Colonic mucosa (tissue), 4 donors: ENCODE measurements around the gene KIAA1191. TPM values are rescaled to one million over a fixed set of nuclear protein-coding genes. Genes with fewer than 3 reads are reported as not detected.

Experiments used
- DNase-seq: peaks from one replicate; pipeline ENCODE4 v3.0.0-alpha.2; 2020
- H3K27ac ChIP-seq: fragments of 200-600 bp; one replicate; pipeline ENCODE4 v1.8.0; 2021
- H3K27me3 ChIP-seq: fragments of 200-600 bp; one replicate; pipeline ENCODE4 v1.8.0; 2021
- H3K36me3 ChIP-seq: fragments of 200-600 bp; one replicate; pipeline ENCODE4 v1.8.0; 2021
- H3K4me1 ChIP-seq: fragments of 200-600 bp; one replicate; pipeline ENCODE4 v1.8.0; 2021; ENCODE audit warnings: mild to moderate bottlenecking
- H3K4me3 ChIP-seq: fragments of 200-600 bp; one replicate; pipeline ENCODE4 v1.8.0; 2021
- H3K9ac ChIP-seq, 2 donors: one replicate each; pipeline ENCODE4 v1.7.0; 2013; ENCODE audit warnings: control low read depth in 2 of 2, low read depth in 2 of 2, low read length in 2 of 2
- H3K9me3 ChIP-seq: fragments of 200-600 bp; one replicate; pipeline ENCODE4 v1.8.0; 2021
- CTCF ChIP-seq: fragments of 200-600 bp; IDR thresholded peaks from one replicate; pipeline ENCODE4 v1.8.0; 2022; ENCODE audit warnings: antibody characterized with exemption, mild to moderate bottlenecking
- intact Hi-C: fragments of 100-400 bp; cut with DNase I; formaldehyde crosslinking; loops from one replicate; pipeline ENCODE4 v1.14.1; 2022
- total RNA-seq, 2 donors: library from RNA; stranded (reverse); fragmentation: NEBNext Ultra II Directional in 1 of 2; extraction: Animal tissue kit (Norgen Biotek cat#: 25700) in 1 of 2; gene quantifications; one replicate each; pipeline ENCODE4 v1.2.1, GENCODE V29; 2021
- donor health status: healthy.
- donor health status: DM: no; HTN: no; CAD: no.
- donor health status: DM: no; HTN: no; CAD: no.

KIAA1191 gene
- total RNA-seq, 2 donors from 2014 or later = 57.4 to 89.1 TPM

- Histone ChIP-seq H3K27ac (no peak overlapping the region), H3K27me3 (no peaks in the 10 kb centered on the region), H3K4me3 (no peak overlapping the region), H3K36me3 (no peaks in the 10 kb centered on the region), H3K9me3 (no peaks in the 10 kb centered on the region), H3K9ac (no peak overlapping the region), H3K4me1 (no peaks in the 10 kb centered on the region)
- intact Hi-C loops = no loop called here
- no peak for DNase-seq
- TF ChIP-seq CTCF = no peak
These were observed 18.3 kb upstream of the KIAA1191 start for GRCh38 chr5:176379881-176380280.

- intact Hi-C loops = no loop called here
- no peaks in the 10 kb centered on the region for H3K27me3 ChIP-seq
These were observed 11.7 kb upstream of the KIAA1191 start for GRCh38 chr5:176373100-176373818.

GRCh38 chr5:176371621-176372539 lies 10.3 kb upstream of the KIAA1191 start:
- Histone ChIP-seq H3K9me3 (no peaks in the 10 kb centered on the region), H3K36me3 (no peaks in the 10 kb centered on the region), H3K27ac (no peak overlapping the region), H3K9ac (no peak overlapping the region), H3K4me3 (no peak overlapping the region), H3K4me1 (no peaks in the 10 kb centered on the region), H3K27me3 (no peaks in the 10 kb centered on the region)
- DNase-seq = no peak
- intact Hi-C loops = no loop called here
- TF ChIP-seq CTCF = no peak

More at GRCh38 chr5:176373100-176373818, 11.7 kb upstream of the KIAA1191 start:
- H3K9ac ChIP-seq = peak overlapping the region in 1 of 2 donors; percentile 12
- no peak overlapping the region for H3K27ac ChIP-seq
- no peak overlapping the region for H3K4me3 ChIP-seq
- no peaks in the 10 kb centered on the region for H3K36me3 ChIP-seq
- no peak for TF ChIP-seq CTCF
- no peaks in the 10 kb centered on the region for H3K4me1 ChIP-seq
- DNase-seq = no peak
- no peaks in the 10 kb centered on the region for H3K9me3 ChIP-seq

GRCh38 chr5:176369934-176370711 lies 8.6 kb upstream of the KIAA1191 start:
- Histone ChIP-seq H3K27ac (no peak overlapping the region), H3K9me3 (no peaks in the 10 kb centered on the region), H3K4me1 (no peaks in the 10 kb centered on the region), H3K9ac (no peak overlapping the region), H3K27me3 (no peaks in the 10 kb centered on the region), H3K36me3 (no peaks in the 10 kb centered on the region), H3K4me3 (no peak overlapping the region)
- TF ChIP-seq CTCF = no peak
- no peak for DNase-seq
- intact Hi-C loops = no loop called here

GRCh38 chr5:176368726-176369125 lies 7.2 kb upstream of the KIAA1191 start:
- Histone ChIP-seq H3K4me3 (no peak overlapping the region), H3K36me3 (no peaks in the 10 kb centered on the region), H3K4me1 (no peaks in the 10 kb centered on the region), H3K27me3 (no peaks in the 10 kb centered on the region), H3K27ac (no peak overlapping the region), H3K9ac (no peak overlapping the region), H3K9me3 (no peaks in the 10 kb centered on the region)
- DNase-seq = no peak
- intact Hi-C loops = no loop called here
- no peak for TF ChIP-seq CTCF
